Stromal cell of bone marrow (primary cell): ENCODE results near the gene PPP1R36.
"Not testable (repeated sequence)": the region's sequence is repeated elsewhere in the genome, so short reads cannot be mapped to it uniquely, and the experiment has no call there.

ENCODE experiments used
- DNase-seq: peaks from one replicate; pipeline ENCODE4 v3.0.0-alpha.2; 2012; ENCODE audit warnings: low read depth

Gene PPP1R36

GRCh38 chr14:64569138-64569631, 19.4 kb downstream of the PPP1R36 start:
- DNase-seq: peak; percentile 71

DNA sequence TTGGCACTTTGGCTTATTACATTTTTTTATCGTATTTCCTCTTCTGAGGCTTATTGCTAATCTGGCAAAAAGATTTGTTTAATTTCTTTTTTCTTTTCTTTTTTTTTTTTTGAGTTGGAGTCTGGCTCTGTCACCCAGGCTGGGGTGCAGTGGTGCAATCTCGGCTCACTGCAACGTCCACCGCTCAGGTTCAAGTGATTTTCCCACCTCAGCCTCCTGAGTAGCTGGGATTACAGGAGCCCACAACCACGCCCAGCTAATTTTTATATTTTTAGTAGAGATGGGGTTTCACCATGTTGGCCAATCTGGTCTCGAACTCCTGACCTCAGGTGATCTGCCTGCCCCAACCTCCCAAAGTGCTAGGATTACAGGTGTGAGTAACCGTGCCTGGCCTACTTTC, 19.9 kb downstream of the PPP1R36 start:
- not testable (repeated sequence) for DNase-seq

GRCh38 chr14:64572386-64573104, 22.8 kb downstream of the PPP1R36 start:
- DNase-seq: no peak

GRCh38 chr14:64573109-64573508, 23.3 kb downstream of the PPP1R36 start:
- DNase-seq: no peak

GRCh38 chr14:64574371-64575107, 24.8 kb downstream of the PPP1R36 start:
- DNase-seq: no peak

DNA sequence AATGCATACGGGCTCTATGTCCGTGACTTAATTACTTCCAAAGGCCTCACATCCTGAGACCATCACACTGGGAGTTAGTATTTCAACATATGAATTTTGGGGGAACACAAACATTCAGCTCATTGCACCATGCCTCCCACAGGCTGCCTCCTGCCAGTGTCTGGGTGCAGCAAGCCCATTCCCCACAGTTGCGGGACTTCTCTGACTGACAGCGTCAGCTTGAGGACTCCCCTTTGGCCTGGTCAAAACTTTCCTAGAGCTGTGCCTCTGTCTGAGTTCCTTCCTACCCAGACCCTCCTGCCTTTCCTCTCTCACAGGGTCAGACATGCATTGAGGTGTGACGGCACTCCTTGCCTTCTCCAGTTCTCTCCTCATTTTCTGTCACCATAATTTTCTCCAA, 27.4 kb downstream of the PPP1R36 start:
- DNase-seq: no peak

GRCh38 chr14:64580467-64580866, 30.7 kb downstream of the PPP1R36 start:
- DNase-seq: no peak

DNA sequence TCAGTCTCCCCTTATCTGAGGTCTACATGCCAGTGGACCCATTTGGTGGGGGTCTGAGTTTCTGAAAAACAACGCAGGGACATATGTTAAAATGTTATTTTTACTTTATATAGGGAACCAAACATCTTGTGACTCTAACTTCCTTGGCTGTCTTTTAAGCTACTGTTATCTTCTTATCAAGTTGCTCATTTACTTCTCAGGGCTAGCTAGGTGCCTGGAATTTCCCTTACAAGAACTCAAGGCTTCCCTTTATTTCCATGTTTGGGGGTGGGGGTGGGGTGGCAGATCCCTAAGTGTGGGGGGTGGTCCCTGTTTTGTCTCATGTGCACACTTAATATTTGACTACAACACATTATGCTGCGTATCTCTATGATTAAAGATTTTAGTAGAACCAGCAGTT, 31.6 kb downstream of the PPP1R36 start:
- no peak for DNase-seq

- DNase-seq: no peak
Measured at GRCh38 chr14:64581817-64582216, 32.1 kb downstream of the PPP1R36 start.

DNA sequence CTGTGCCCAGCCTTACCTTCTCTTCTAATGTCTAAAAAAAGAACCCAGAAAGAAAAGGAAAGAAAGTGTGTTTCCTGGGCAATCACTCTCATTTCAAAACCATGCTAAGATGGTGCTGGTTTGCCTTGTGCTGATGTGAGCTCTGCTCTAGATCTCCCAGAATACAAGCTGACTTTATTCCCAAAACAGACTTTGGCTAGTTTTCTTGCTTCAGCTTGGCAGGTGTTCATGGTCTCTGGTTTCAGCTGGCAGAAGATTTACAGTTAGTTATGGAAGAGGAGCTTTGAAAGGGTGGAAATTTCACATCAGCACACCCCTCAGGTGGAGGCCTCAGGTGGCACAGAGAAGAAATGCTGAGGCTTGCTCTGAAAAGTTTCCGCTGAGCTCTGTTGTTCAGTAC, 34.4 kb downstream of the PPP1R36 start:
- no peak for DNase-seq

GRCh38 chr14:64591809-64592208, 42.0 kb downstream of the PPP1R36 start:
- DNase-seq: peak; percentile 9

DNA sequence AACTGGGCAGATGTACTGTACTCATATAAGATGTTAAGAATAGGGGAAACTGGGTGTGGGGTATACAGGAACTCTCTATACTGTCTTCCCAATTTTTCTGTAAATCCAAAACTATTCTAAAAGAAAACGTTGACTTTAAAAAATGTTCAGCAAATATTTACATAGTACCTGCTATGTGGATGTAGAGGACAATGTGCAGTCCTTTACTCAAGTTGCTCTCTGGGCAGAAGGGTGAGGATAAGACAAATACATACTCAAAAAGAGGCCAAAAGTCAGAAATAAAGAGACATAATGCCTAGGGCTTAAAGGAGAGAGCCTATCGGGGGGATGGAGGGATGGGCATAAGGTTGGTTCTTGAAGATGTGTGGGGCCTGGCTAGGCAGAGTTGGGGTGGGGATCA, 44.7 kb downstream of the PPP1R36 start:
- DNase-seq: no peak

DNA sequence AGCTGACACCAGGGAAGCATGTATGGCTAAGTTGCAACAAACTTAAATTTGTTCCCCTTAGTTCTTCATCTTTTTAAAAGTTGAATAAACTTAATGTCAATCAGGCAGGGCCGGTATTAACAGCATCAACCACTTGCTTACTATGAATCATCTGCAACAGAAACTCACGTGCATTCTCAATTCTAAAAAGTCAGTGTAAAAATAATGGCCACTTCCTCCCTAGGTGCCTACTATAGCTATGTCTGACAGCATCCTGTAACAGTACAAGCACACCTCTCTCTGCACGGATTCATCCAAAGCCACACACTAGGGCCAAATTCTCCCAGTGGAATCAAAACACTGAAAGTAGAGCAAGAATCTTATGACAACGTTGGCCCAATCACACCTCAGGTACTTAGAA, 48.6 kb downstream of the PPP1R36 start:
- no peak for DNase-seq

DNA sequence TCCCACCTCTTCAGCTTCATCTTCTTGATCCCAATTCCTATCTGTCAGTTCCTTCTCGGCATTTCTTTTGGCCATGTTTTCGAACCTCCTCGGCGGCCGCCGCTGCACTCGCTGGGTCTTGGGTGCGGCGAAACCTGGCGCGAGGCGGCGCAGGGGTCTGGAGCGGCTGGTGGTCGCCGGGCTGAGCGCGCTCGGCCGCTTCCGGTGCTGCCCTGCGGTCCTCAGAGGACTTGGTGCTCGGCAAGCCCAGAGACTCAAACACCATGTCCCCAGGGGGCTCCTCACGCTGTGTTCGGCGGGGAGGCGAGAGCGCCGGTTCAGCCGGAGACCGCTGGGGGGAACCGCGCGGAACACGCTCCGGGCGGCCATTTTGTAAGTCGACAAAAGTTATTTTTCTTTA, 51.8 kb downstream of the PPP1R36 start:
- no peak for DNase-seq

DNA sequence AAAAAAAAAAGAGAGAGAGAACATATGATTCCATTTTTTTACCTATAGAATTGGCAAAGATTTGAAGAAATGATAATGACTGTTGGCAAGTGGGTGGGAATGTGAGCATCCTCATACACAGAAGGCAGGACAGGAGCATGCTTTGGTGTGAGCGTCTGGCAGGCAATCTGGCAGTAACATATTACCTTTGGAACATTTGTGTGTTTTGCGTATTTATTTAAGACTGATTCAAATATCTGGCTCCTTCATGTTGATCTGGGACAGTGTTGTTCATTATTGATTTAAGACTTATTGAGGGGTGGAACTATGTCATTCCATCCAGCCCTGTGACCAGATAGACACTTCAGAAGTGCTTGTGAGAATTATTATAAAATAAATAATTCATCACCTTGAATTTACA, 53.1 kb downstream of the PPP1R36 start:
- no peak for DNase-seq

DNA sequence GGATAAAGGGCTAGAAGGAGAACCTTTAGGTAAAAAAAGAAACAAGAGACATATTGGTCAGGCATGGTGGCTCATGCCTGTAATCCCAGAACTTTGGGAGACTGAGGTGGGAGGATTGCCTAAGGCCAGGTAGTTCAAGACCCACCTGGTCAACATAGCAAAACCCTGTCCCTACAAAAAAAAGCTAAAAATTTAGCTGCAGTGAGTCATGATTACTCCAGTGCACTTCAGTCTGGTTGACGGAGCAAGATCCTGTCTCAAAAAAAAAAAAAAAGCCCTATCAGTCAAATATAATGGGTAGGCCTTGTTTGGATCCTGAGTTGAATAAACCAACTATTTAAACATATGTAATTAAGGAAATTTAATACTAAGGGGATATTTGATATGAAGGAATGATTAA, 54.2 kb downstream of the PPP1R36 start:
- DNase-seq: no peak

DNA sequence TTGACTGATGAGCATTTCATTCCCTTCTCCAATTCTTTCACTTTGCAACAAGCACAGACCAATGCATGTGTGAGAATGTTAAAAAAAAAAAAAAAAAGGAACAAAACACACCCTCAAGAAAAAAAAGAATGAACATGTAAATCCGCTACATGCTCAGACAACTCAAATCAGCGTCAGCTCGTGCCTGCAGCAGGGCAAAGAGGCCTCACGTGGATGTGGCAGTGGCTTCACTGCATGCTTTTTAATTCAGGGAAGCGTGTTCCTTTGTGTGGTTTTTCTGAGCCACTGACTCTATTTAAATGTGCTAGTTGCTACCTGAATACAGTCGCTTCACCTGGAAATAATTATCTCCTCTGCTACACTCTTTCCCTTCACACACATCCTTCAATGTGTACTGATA, 55.1 kb downstream of the PPP1R36 start:
- no peak for DNase-seq

- DNase-seq: no peak
Measured at GRCh38 chr14:64605926-64606685, 56.3 kb downstream of the PPP1R36 start.

- no peak for DNase-seq
Measured at GRCh38 chr14:64610049-64610746, 60.4 kb downstream of the PPP1R36 start.

DNA sequence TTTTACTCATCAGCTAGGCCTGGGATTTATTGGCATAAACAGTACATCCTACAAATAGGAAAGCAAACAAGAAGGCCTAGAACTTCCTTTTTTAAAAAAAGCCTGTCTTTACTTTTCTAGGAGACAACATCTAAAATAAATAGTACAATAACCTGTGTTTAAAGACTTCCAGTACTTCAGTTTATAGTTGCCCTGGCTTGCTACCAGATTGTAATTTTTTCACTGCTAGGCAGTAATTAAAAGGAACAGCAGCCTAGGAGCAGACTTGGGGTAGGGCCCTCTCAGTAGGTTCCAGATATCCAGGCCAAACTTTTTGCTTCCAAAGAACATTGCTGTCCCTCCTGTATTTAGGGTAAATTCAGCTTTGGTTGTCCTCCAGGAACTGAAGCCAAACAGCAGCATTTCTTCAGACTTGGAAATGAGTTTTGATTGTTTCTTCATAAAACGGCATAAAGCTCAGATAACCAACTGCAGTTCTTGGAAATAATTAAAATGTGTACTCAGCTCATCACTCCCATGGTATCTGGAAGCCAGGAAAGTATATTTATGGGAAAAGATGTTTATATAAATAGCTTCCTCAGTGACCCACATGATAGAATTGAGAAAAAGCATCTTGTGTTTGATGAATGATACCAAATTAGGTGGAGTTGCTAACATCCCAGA, 61.7 kb downstream of the PPP1R36 start:
- DNase-seq: no peak

DNA sequence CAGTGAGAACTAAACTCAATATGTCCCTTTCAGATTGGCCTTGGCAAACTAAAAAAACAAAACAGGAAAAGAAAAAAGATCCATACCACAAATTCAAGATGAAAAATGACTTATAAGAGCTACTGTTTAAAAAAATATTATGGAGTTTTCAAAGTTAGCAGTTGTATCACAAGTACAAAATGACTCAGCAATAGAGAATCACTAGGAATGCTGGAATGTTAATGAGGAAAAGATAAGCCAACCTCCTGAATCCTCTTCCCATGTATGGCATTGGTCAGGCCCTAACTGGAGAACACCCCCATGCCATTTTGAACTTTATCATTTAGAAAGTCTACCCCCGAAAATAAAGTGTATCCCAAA, 62.2 kb downstream of the PPP1R36 start:
- DNase-seq: no peak
